PFSK-1 (cell line): ENCODE data around the gene LDB3.

ENCODE experiments used
- FOXP2 ChIP-seq: optimal IDR thresholded peaks from 2 replicates; pipeline ENCODE3; 2011; ENCODE audit warnings: borderline replicate concordance, control low read depth, inconsistent platforms; ENCODE audit not compliant: insufficient read depth; ENCODE audit errors: extremely low read length, extremely low read depth
- POLR2AphosphoS5 ChIP-seq: IDR thresholded peaks from 2 replicates; pipeline ENCODE4 v1.6.1; 2012; ENCODE audit warnings: low read depth, mild to moderate bottlenecking, control low read depth, low read length, moderate library complexity
- TAF1 ChIP-seq: IDR thresholded peaks from 2 replicates; pipeline ENCODE4 v1.6.1; 2012; ENCODE audit warnings: low read length, control low read depth, borderline replicate concordance; ENCODE audit not compliant: insufficient read depth

- TF ChIP-seq POLR2AphosphoS5 (no peak), FOXP2 (no peak), TAF1 (no peak)
Measured at GRCh38 chr10:86733260-86733671, 65.0 kb downstream of the LDB3 start.
